Measurements from ENCODE around the gene CFAP97D2.
A peak's percentile ranks its signal among the peaks of the same experiment; 100 is the strongest.

CFAP97D2 gene

DNA sequence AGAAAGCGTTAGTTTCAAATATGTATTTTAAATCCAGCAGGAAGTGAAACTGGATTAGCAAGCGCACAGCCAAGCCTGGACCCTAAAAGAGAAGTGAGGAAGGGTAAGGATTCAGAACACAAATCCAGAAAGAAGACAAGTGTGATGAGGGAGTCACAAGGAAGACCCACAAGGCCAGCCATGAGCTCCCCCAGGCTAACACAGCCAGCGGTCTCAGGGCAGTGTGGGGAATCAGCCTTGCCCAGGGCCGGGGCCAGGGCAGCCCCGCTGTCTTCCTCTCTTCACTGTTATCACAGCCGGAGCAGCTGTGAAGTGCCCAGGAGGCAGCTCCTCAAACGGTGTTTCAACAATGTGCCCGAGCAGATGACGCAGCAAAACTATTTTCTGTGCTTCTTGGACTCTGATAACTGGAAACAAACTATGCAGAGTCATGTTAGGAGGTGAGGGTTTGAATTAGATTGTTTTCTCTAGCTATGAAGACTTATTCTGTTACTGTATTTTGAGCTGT is 43.5 kb downstream of the CFAP97D2 start:
- Mint-ChIP-seq H3K4me3 (no peak overlapping the region), H3K27ac (peak overlapping the region; percentile 18), H3K4me1 (ENCODE audit: low read depth) (peaks cover 81% of the 10 kb centered on the region), H3K9me3 (no peaks in the 10 kb centered on the region), H3K27me3 (no peaks in the 10 kb centered on the region), H3K36me3 (ENCODE audit: low read depth) (no peaks in the 10 kb centered on the region)

DNA sequence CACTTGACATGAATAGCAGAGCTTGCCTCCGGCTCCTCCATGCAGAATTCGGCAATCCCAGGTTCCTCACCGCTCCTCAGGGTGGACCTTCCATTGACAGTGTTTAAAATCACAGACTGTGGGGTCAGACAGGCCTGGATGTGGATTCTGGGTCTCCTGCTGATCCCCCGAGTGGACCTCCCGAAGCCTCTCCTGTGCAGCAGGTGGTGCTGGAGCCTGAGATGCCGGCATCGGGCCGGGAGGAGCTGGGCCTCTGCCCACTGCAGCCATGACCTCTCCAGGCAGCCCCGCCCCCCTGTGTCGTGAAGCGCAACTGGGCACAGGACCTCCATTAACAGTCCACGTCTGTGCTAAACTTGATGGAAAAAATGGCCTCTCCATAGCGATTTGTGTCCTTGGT is 45.1 kb downstream of the CFAP97D2 start:
- Mint-ChIP-seq H3K4me1 (ENCODE audit: low read depth) (peaks cover 70% of the 10 kb centered on the region), H3K36me3 (ENCODE audit: low read depth) (no peaks in the 10 kb centered on the region), H3K27me3 (no peaks in the 10 kb centered on the region), H3K9me3 (no peaks in the 10 kb centered on the region), H3K4me3 (no peak overlapping the region), H3K27ac (no peak overlapping the region)

- no peak overlapping the region for H3K4me3 Mint-ChIP-seq
- H3K4me1 Mint-ChIP-seq (ENCODE audit: low read depth), result peaks cover 57% of the 10 kb centered on the region
- no peaks in the 10 kb centered on the region for H3K9me3 Mint-ChIP-seq
- H3K27me3 Mint-ChIP-seq, result peaks cover 6% of the 10 kb centered on the region
- no peaks in the 10 kb centered on the region for H3K36me3 Mint-ChIP-seq (ENCODE audit: low read depth)
- H3K27ac Mint-ChIP-seq, result no peak overlapping the region
Measured at GRCh38 chr13:114225610-114226009, 46.6 kb downstream of the CFAP97D2 start.

DNA sequence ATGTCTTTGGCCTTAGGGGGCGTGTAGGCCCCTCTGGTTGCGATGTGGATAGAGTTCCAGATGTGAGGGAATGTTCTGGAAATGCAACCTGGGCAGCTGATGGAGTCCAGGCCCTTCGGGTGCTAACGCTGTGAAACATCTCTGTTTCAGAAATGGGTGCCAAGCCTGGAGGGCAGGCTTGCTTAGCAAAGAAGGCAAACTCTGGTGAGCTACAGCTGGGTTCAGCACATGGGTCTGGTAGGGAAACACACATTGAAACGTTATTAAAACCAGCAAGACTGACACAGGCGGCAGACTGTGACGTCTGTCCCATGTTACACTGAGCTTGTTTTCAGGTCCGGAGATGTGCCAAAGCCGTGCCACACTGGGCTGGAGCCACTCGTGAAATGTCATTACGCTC is 47.0 kb downstream of the CFAP97D2 start:
- peaks cover 8% of the 10 kb centered on the region for H3K27me3 Mint-ChIP-seq

GRCh38 chr13:114226699-114227323 is 47.8 kb downstream of the CFAP97D2 start:
- Mint-ChIP-seq H3K36me3 (ENCODE audit: low read depth) (no peaks in the 10 kb centered on the region), H3K9me3 (no peaks in the 10 kb centered on the region), H3K27me3 (peaks cover 8% of the 10 kb centered on the region), H3K27ac (no peak overlapping the region), H3K4me3 (no peak overlapping the region), H3K4me1 (ENCODE audit: low read depth) (peaks cover 48% of the 10 kb centered on the region)

More for the DNA sequence above, 47.0 kb downstream of the CFAP97D2 start:
- Mint-ChIP-seq H3K36me3 (ENCODE audit: low read depth) (no peaks in the 10 kb centered on the region), H3K9me3 (no peaks in the 10 kb centered on the region), H3K4me3 (no peak overlapping the region), H3K27ac (no peak overlapping the region), H3K4me1 (ENCODE audit: low read depth) (peaks cover 55% of the 10 kb centered on the region)

- H3K4me1 Mint-ChIP-seq (ENCODE audit: low read depth), result peaks cover 41% of the 10 kb centered on the region
- peak overlapping the region; percentile 17 for H3K27ac Mint-ChIP-seq
- no peaks in the 10 kb centered on the region for H3K36me3 Mint-ChIP-seq (ENCODE audit: low read depth)
- H3K9me3 Mint-ChIP-seq, result no peaks in the 10 kb centered on the region
- no peak overlapping the region for H3K4me3 Mint-ChIP-seq
- peaks cover 8% of the 10 kb centered on the region for H3K27me3 Mint-ChIP-seq
Measured at GRCh38 chr13:114227528-114227927, 48.5 kb downstream of the CFAP97D2 start.

GRCh38 chr13:114228176-114228575 is 49.1 kb downstream of the CFAP97D2 start:
- no peak overlapping the region for H3K27ac Mint-ChIP-seq

GRCh38 chr13:114229506-114229905 is 50.4 kb downstream of the CFAP97D2 start:
- Mint-ChIP-seq H3K27ac (no peak overlapping the region), H3K9me3 (no peaks in the 10 kb centered on the region), H3K4me1 (ENCODE audit: low read depth) (peaks cover 36% of the 10 kb centered on the region), H3K27me3 (peaks cover 8% of the 10 kb centered on the region), H3K4me3 (no peak overlapping the region), H3K36me3 (ENCODE audit: low read depth) (no peaks in the 10 kb centered on the region)

More at GRCh38 chr13:114228176-114228575, 49.1 kb downstream of the CFAP97D2 start:
- Mint-ChIP-seq H3K4me1 (ENCODE audit: low read depth) (peaks cover 37% of the 10 kb centered on the region), H3K27me3 (peaks cover 8% of the 10 kb centered on the region), H3K4me3 (no peak overlapping the region), H3K36me3 (ENCODE audit: low read depth) (no peaks in the 10 kb centered on the region), H3K9me3 (no peaks in the 10 kb centered on the region)

- peak overlapping the region; percentile 9 for H3K27ac Mint-ChIP-seq
- H3K4me3 Mint-ChIP-seq, result no peak overlapping the region
- peaks cover 31% of the 10 kb centered on the region for H3K4me1 Mint-ChIP-seq (ENCODE audit: low read depth)
- H3K27me3 Mint-ChIP-seq, result peaks cover 8% of the 10 kb centered on the region
- H3K9me3 Mint-ChIP-seq, result no peaks in the 10 kb centered on the region
- H3K36me3 Mint-ChIP-seq (ENCODE audit: low read depth), result peaks cover under 1% of the 10 kb centered on the region
Measured at GRCh38 chr13:114230117-114230516, 51.1 kb downstream of the CFAP97D2 start.

GRCh38 chr13:114230575-114230974 is 51.5 kb downstream of the CFAP97D2 start:
- H3K4me3 Mint-ChIP-seq, result no peak overlapping the region
- peaks cover 8% of the 10 kb centered on the region for H3K27me3 Mint-ChIP-seq
- H3K27ac Mint-ChIP-seq, result no peak overlapping the region
- peaks cover 32% of the 10 kb centered on the region for H3K4me1 Mint-ChIP-seq (ENCODE audit: low read depth)
- H3K9me3 Mint-ChIP-seq, result no peaks in the 10 kb centered on the region
- peaks cover 5% of the 10 kb centered on the region for H3K36me3 Mint-ChIP-seq (ENCODE audit: low read depth)

- Mint-ChIP-seq H3K36me3 (ENCODE audit: low read depth) (peaks cover 15% of the 10 kb centered on the region), H3K4me3 (no peak overlapping the region), H3K9me3 (no peaks in the 10 kb centered on the region), H3K4me1 (ENCODE audit: low read depth) (peaks cover 27% of the 10 kb centered on the region), H3K27ac (peak overlapping the region; percentile 3), H3K27me3 (peaks cover 8% of the 10 kb centered on the region)
Measured at GRCh38 chr13:114231886-114232285, 52.8 kb downstream of the CFAP97D2 start.

GRCh38 chr13:114234266-114234644 is 55.2 kb downstream of the CFAP97D2 start:
- Mint-ChIP-seq H3K4me3 (peak overlapping the region; percentile 89), H3K36me3 (ENCODE audit: low read depth) (peaks cover 35% of the 10 kb centered on the region), H3K9me3 (no peaks in the 10 kb centered on the region), H3K27me3 (peaks cover 8% of the 10 kb centered on the region), H3K27ac (peak overlapping the region; percentile 63), H3K4me1 (ENCODE audit: low read depth) (peaks cover 25% of the 10 kb centered on the region)

GRCh38 chr13:114234645-114235421 is 55.8 kb downstream of the CFAP97D2 start, which contains the start of gene CDC16:
Gene CDC16 (plus strand): TSS chr13:114234897. CDS start chr13:114235085, 188 bp downstream.
- H3K36me3 Mint-ChIP-seq (ENCODE audit: low read depth), result peaks cover 40% of the 10 kb centered on the region
- H3K27ac Mint-ChIP-seq, result peak within 1 kb of the TSS; percentile 68
- no peaks in the 10 kb centered on the region for H3K9me3 Mint-ChIP-seq
- H3K27me3 Mint-ChIP-seq, result peaks cover 8% of the 10 kb centered on the region
- H3K4me3 Mint-ChIP-seq, result peak within 1 kb of the TSS; percentile 89
- peaks cover 25% of the 10 kb centered on the region for H3K4me1 Mint-ChIP-seq (ENCODE audit: low read depth)

DNA sequence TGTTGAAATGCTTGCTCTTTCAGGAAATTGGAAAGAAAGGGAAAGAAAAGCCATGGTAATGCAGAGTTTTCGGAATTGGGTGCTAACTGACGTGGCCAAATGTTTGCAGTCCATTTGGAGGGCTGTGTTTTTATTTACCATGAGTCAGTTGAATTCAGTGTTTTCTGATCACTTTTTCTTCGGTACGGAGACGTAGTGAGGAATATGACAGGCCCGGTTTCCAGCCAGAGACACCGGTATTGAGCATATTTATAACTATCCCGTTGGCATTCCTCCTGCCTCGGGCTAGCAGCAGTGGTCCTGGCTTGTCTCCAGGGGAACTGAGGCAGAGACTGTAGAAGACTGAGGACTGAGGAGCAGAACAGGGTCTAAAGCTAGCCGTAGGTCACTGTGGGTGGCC is 56.6 kb downstream of the CFAP97D2 start:
- H3K27ac Mint-ChIP-seq, result peak overlapping the region; percentile 68
- peaks cover 2% of the 10 kb centered on the region for H3K27me3 Mint-ChIP-seq
- peaks cover 23% of the 10 kb centered on the region for H3K4me1 Mint-ChIP-seq (ENCODE audit: low read depth)
- no peaks in the 10 kb centered on the region for H3K9me3 Mint-ChIP-seq
- peaks cover 44% of the 10 kb centered on the region for H3K36me3 Mint-ChIP-seq (ENCODE audit: low read depth)
- peak overlapping the region; percentile 89 for H3K4me3 Mint-ChIP-seq

GRCh38 chr13:114236227-114236626 is 57.2 kb downstream of the CFAP97D2 start:
- Mint-ChIP-seq H3K4me3 (peak overlapping the region; percentile 89), H3K4me1 (ENCODE audit: low read depth) (peaks cover 21% of the 10 kb centered on the region), H3K36me3 (ENCODE audit: low read depth) (peaks cover 49% of the 10 kb centered on the region), H3K9me3 (no peaks in the 10 kb centered on the region), H3K27ac (peak overlapping the region; percentile 68), H3K27me3 (no peaks in the 10 kb centered on the region)

All from stimulated activated naive CD8-positive, alpha-beta T cell treated with anti-CD3 and anti-CD28 coated beads, Interleukin-15, Interleukin-2, amounts not matched to agents 100 ng/mL and 50 ng/mL, for 24 hours (primary cell).